H1 (cell line): ENCODE data around the gene HCST. TPM values are rescaled to one million over a fixed set of nuclear protein-coding genes. Genes with fewer than 3 reads are reported as not detected.
A peak's percentile ranks its signal among the peaks of the same experiment; 100 is the strongest.

ENCODE experiments used
- CTCF ChIA-PET: fragments of 300-600 bp; sonication (Branson Sonifier 250); formaldehyde crosslinking; loops from one replicate; lab custom pipeline; 2021; ENCODE audit not compliant: partially characterized antibody; lab: Charles Lee
- POLR2A ChIA-PET: fragments of 300-600 bp; sonication (Branson Sonifier 250); formaldehyde crosslinking; loops from one replicate; lab custom pipeline; 2021; ENCODE audit warnings: inconsistent platforms; ENCODE audit not compliant: partially characterized antibody; lab: Charles Lee
- DNase-seq, 2 experiments: peaks; one replicate each; pipeline versions ENCODE4 v3.0.0 to v3.0.0-alpha.2; 2010 to 2022; ENCODE audit warnings: low spot score in 2 of 2, low read depth in 1 of 2, mixed read lengths in 1 of 2
- FAIRE-seq: peaks from 2 replicates; lab custom pipeline; 2011; peaks lifted over from hg19 to GRCh38; lab: Jason Lieb, UNC
- H2AFZ ChIP-seq: 2 replicates; pipeline ENCODE4 v1.8.1; 2012; ENCODE audit warnings: low read length, inconsistent platforms
- H2AK5ac ChIP-seq: 2 replicates; pipeline ENCODE4 v1.6.1; 2013; ENCODE audit warnings: low read depth, low read length
- H2BK120ac ChIP-seq: replicated peaks from 2 replicates; pipeline ENCODE3; 2013; ENCODE audit warnings: low read depth, low read length, inconsistent platforms
- H2BK12ac ChIP-seq: 2 replicates; pipeline ENCODE4 v1.6.1; 2013; ENCODE audit warnings: low read depth, low read length
- H2BK15ac ChIP-seq: 2 replicates; pipeline ENCODE4 v1.6.1; 2013; ENCODE audit warnings: low read length
- H2BK20ac ChIP-seq: 2 replicates; pipeline ENCODE4 v1.6.1; 2013; ENCODE audit warnings: low read length
- H2BK5ac ChIP-seq: 2 replicates; pipeline ENCODE4 v1.6.1; 2013; ENCODE audit warnings: low read depth, low read length
- H3K14ac ChIP-seq: 2 replicates; pipeline ENCODE4 v1.6.1; 2013; ENCODE audit warnings: inconsistent platforms; ENCODE audit not compliant: insufficient read length
- H3K18ac ChIP-seq: 2 replicates; pipeline ENCODE4 v1.6.1; 2013; ENCODE audit warnings: low read length; ENCODE audit errors: extremely low read depth
- H3K23ac ChIP-seq: 2 replicates; pipeline ENCODE4 v1.6.1; 2013; ENCODE audit warnings: inconsistent platforms; ENCODE audit not compliant: insufficient read length
- H3K23me2 ChIP-seq: 2 replicates; pipeline ENCODE4 v1.6.1; 2013; ENCODE audit warnings: low read depth, low read length
- H3K27ac ChIP-seq: 2 replicates; pipeline ENCODE4 v1.6.1; 2011; ENCODE audit warnings: low read depth, low read length, inconsistent platforms
- H3K27me3 ChIP-seq, 4 experiments: replicated peaks in 1 of 4; 1 replicate in 1 of 4; 2 replicates in 3 of 4; pipeline versions ENCODE4 v1.6.1 to v1.8.1; 2011 to 2013; ENCODE audit warnings: low read length in 3 of 4, mild to moderate bottlenecking in 3 of 4, inconsistent platforms in 2 of 4, mixed read lengths in 2 of 4, moderate library complexity in 1 of 4; ENCODE audit not compliant: control insufficient read depth in 3 of 4, insufficient read depth in 3 of 4; ENCODE audit errors: extremely low read depth in 1 of 4
- H3K36me3 ChIP-seq, 4 experiments: 2 replicates each; pipeline versions ENCODE4 v1.6.1 to v1.8.1; 2011 to 2013; ENCODE audit warnings: mild to moderate bottlenecking in 4 of 4, low read length in 3 of 4, moderate library complexity in 2 of 4, control low read depth in 1 of 4, inconsistent platforms in 1 of 4; ENCODE audit not compliant: insufficient read depth in 4 of 4, control insufficient read depth in 2 of 4
- H3K4ac ChIP-seq: replicated peaks from 2 replicates; pipeline ENCODE3; 2013; ENCODE audit warnings: low read length, low read depth, mixed read lengths, inconsistent platforms; ENCODE audit not compliant: insufficient read length
- H3K4me1 ChIP-seq, 4 experiments: replicated peaks in 1 of 4; 1 replicate in 1 of 4; 2 replicates in 3 of 4; pipeline versions ENCODE4 v1.6.1 to v1.8.1; 2011 to 2013; ENCODE audit warnings: low read length in 3 of 4, inconsistent platforms in 2 of 4, mixed read lengths in 1 of 4; ENCODE audit not compliant: insufficient read depth in 4 of 4, control insufficient read depth in 3 of 4
- H3K4me2 ChIP-seq, 2 experiments: 2 replicates each; pipeline versions ENCODE4 v1.6.1 to v1.8.1; 2011 to 2013; ENCODE audit warnings: low read depth in 2 of 2, low read length in 2 of 2, control low read depth in 1 of 2, inconsistent platforms in 1 of 2, mild to moderate bottlenecking in 1 of 2; ENCODE audit not compliant: insufficient read depth in 1 of 2
- H3K4me3 ChIP-seq, 4 experiments: fragments of 200-600, 300-600 bp in 1 of 4; sonication (generic), shearing (Covaris generic), sonication (Bioruptor Twin) in 1 of 4; 2 replicates each; pipeline versions ENCODE4 v1.5.1 to v1.8.1; 2011 to 2016; ENCODE audit warnings: low read length in 4 of 4, low read depth in 3 of 4, control low read depth in 2 of 4, inconsistent platforms in 2 of 4, mild to moderate bottlenecking in 2 of 4, mixed read lengths in 1 of 4, moderate library complexity in 1 of 4; ENCODE audit not compliant: insufficient read depth in 2 of 4; ENCODE audit errors: extremely low read depth in 1 of 4
- H3K56ac ChIP-seq: replicated peaks from 2 replicates; pipeline ENCODE3; 2013; ENCODE audit warnings: low read depth, mild to moderate bottlenecking, mixed read lengths, low read length, inconsistent platforms; ENCODE audit not compliant: insufficient read length
- H3K79me1 ChIP-seq: 2 replicates; pipeline ENCODE4 v1.6.1; 2013; ENCODE audit warnings: low read depth, low read length, control low read depth
- H3K79me2 ChIP-seq, 2 experiments: 2 replicates each; pipeline versions ENCODE4 v1.6.1 to v1.8.1; 2012 to 2013; ENCODE audit warnings: low read length in 2 of 2, mild to moderate bottlenecking in 2 of 2, inconsistent platforms in 1 of 2; ENCODE audit not compliant: insufficient read depth in 2 of 2, control insufficient read depth in 1 of 2
- H3K9ac ChIP-seq, 4 experiments: replicated peaks in 1 of 4; 1 replicate in 1 of 4; 2 replicates in 3 of 4; pipeline versions ENCODE4 v1.6.1 to v1.8.1; 2011 to 2013; ENCODE audit warnings: low read depth in 3 of 4, low read length in 3 of 4, control low read depth in 2 of 4, mild to moderate bottlenecking in 2 of 4, moderate library complexity in 2 of 4, inconsistent platforms in 1 of 4; ENCODE audit errors: extremely low read depth in 1 of 4
- H3K9me3 ChIP-seq, 2 experiments: 2 replicates each; pipeline versions ENCODE4 v1.6.1 to v1.8.1; 2012 to 2013; ENCODE audit warnings: mild to moderate bottlenecking in 2 of 2, moderate library complexity in 2 of 2, control low read depth in 1 of 2, inconsistent platforms in 1 of 2, low read depth in 1 of 2, low read length in 1 of 2, mixed read lengths in 1 of 2; ENCODE audit not compliant: insufficient read depth in 2 of 2
- H4K20me1 ChIP-seq, 2 experiments: replicated peaks in 1 of 2; 2 replicates each; pipeline versions ENCODE3 to v1.8.1; 2011 to 2013; ENCODE audit warnings: inconsistent platforms in 2 of 2, low read length in 2 of 2, mild to moderate bottlenecking in 1 of 2; ENCODE audit not compliant: insufficient read depth in 2 of 2, control insufficient read depth in 1 of 2
- H4K5ac ChIP-seq: 2 replicates; pipeline ENCODE4 v1.6.1; 2013; ENCODE audit warnings: low read length, low read depth, mixed read lengths, inconsistent platforms; ENCODE audit not compliant: insufficient read length
- H4K8ac ChIP-seq: 2 replicates; pipeline ENCODE4 v1.8.0; 2013; ENCODE audit warnings: mild to moderate bottlenecking, moderate library complexity, low read length, inconsistent platforms; ENCODE audit not compliant: insufficient read depth; ENCODE audit errors: extremely low read depth
- H4K91ac ChIP-seq: replicated peaks from 2 replicates; pipeline ENCODE3; 2013; ENCODE audit warnings: low read length, mixed read lengths, inconsistent platforms; ENCODE audit not compliant: insufficient read length
- ASH2L ChIP-seq: fragments of 200-600, 300-600 bp; sonication (generic); IDR thresholded peaks from one replicate; pipeline ENCODE4 v1.7.1; 2017; ENCODE audit warnings: low read length
- BACH1 ChIP-seq: IDR thresholded peaks from 2 replicates; pipeline ENCODE4 v1.6.1; 2012; ENCODE audit warnings: low read length, improper control_type of control experiment
- EGR1 ChIP-seq: IDR thresholded peaks from 2 replicates; pipeline ENCODE4 v1.6.1; 2011; ENCODE audit warnings: low read depth, low read length, borderline replicate concordance
- KDM1A ChIP-seq: fragments of 200-600, 300-600 bp; sonication (generic); IDR thresholded peaks from 2 replicates; pipeline ENCODE4 v1.7.1; 2016; ENCODE audit warnings: mild to moderate bottlenecking, low read length, borderline replicate concordance
- KDM5A ChIP-seq: fragments of 200-600 bp; IDR thresholded peaks from 2 replicates; pipeline ENCODE4 v1.7.1; 2012; ENCODE audit warnings: mild to moderate bottlenecking, low read length, inconsistent platforms, mixed read lengths
- POLR2AphosphoS5 ChIP-seq: IDR thresholded peaks from 2 replicates; pipeline ENCODE4 v1.6.1; 2011; ENCODE audit warnings: low read depth, low read length
- SIN3A ChIP-seq, 2 experiments: IDR thresholded peaks in 1 of 2; conservative IDR thresholded peaks in 1 of 2; 2 replicates each; pipeline ENCODE4 v1.6.1; 2011 to 2012; ENCODE audit warnings: low read length in 2 of 2, improper control_type of control experiment in 1 of 2, low read depth in 1 of 2, mild to moderate bottlenecking in 1 of 2
- SIRT6 ChIP-seq: IDR thresholded peaks from one replicate; pipeline ENCODE4 v1.7.1; 2012; ENCODE audit warnings: low read length, inconsistent platforms
- YY1 ChIP-seq: IDR thresholded peaks from 2 replicates; pipeline ENCODE4 v1.6.1; 2011; ENCODE audit warnings: low read depth, mild to moderate bottlenecking, low read length
- ZNF274 ChIP-seq: IDR thresholded peaks from 2 replicates; pipeline ENCODE4 v1.7.0; 2012; ENCODE audit warnings: low read length, borderline replicate concordance; ENCODE audit errors: extremely low read depth
- WGBS, 2 experiments: shearing (Covaris generic) in 1 of 2; methylation state at CpG; one replicate each; pipeline versions ENCODE4 v1.1.6 to v1.1.7; 2013 to 2015; ENCODE audit warnings: low lambda C conversion rate in 2 of 2, mixed read lengths in 2 of 2, inconsistent platforms in 1 of 2, low coverage in 1 of 2, missing lambda C conversion rate in 1 of 2; ENCODE audit not compliant: insufficient replicate concordance in 2 of 2, insufficient coverage in 1 of 2, insufficient read length in 1 of 2; ENCODE audit errors: extremely low coverage in 1 of 2, missing lambda C conversion rate in 1 of 2; 5-methylcytosine and 5-hydroxymethylcytosine counted together
- polyA plus RNA-seq, 7 experiments: library from polyadenylated mRNA; depleted of rRNA in 3 of 7; stranded (reverse) in 5 of 7; unstranded in 2 of 7; fragments of >200 nt in 5 of 7; fragments of 200-250 nt in 2 of 7; gene quantifications; 1 replicate in 5 of 7; 2 replicates in 1 of 7; 4 replicates in 1 of 7; pipeline versions ENCODE4 v1.2.1 to v1.2.3, GENCODE V29; 2011 to 2013; ENCODE audit warnings: missing spikeins in 2 of 7, mixed read lengths in 2 of 7
- total RNA-seq: library from RNA; stranded (reverse); fragmentation: NEBNext Ultra II Directional; extraction: Animal tissue kit (Norgen Biotek cat#: 25700); gene quantifications from 2 replicates; pipeline ENCODE4 v1.2.1, GENCODE V29; 2021
- TF ChIP-seq, protein P1 (sequence below): IDR thresholded peaks from 2 replicates; pipeline ENCODE4 v1.6.1; 2012; ENCODE audit warnings: inconsistent platforms

HCST gene
- total and polyA plus RNA-seq, 2 of the 8 experiments (the other 6 are each of a cell fraction or from before 2014, with no cell fraction given): 2.8 TPM; not detected in 1

DNA sequence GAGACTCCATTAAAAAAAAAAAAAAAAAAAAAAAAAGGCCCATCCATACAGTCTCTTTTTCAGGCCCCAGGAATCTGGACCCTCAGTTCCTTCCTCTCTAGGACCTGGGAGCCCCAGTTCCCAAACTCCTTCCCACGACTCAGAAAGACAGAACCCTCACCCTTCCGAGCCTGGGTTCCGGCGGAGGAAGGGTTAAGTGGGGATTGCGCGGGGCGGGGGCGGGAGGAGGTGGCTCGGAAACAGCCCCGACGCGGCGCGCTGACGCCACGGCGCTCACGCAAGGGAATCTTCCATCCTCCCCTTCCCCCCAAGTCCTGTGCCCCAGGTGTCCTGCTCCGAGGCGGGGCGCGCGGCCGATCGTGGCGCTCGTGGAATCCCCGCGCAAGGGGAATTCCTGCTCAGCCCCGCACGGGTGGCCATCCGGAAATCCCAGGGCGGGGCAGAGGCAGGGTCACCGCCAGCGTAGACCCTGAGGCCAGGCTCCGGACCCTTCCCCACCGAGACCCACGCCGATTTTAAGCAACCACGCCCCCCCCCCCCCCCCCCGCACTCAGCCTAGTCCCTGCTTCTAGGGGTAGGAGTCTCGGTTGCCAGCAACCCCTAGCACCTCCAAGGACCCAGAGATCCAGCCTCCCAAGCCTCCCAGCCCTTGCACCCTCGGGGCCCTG is 2.6 kb upstream of the HCST start:
- Histone ChIP-seq H2BK120ac (no peak overlapping the region), H3K14ac (no peak overlapping the region), H4K5ac (peak overlapping the region; percentile 79), H2BK5ac (peak overlapping the region; percentile 60; the same call in 1 of the 2 replicates), H2AK5ac (0 out of 2 replicates have a peak overlapping the region, but pooled peaks have one; percentile 65), H3K27me3 (no peaks in the 10 kb centered on the region), H3K79me1 (no peaks in the 10 kb centered on the region; the same call in 1 of the 2 replicates), H3K23me2 (peaks cover 12% of the 10 kb centered on the region), H3K36me3 (peaks cover 6 to 30% (median 11%) of the 10 kb centered on the region in 4 experiments), H3K79me2 (peaks cover 0 to 8% of the 10 kb centered on the region in 2 experiments; a peak in 1 of 4 replicates), H3K23ac (no peak overlapping the region), H3K9ac (peak overlapping the region in 3 of 4 experiments; percentile 22 to 67 (median 66); a peak in 5 of 7 replicates), H4K91ac (peak overlapping the region; percentile 71), H3K4me1 (peaks cover 0 to 14% (median 6%) of the 10 kb centered on the region in 4 experiments; a peak in 6 of 7 replicates), H3K27ac (peak overlapping the region; percentile 32; the same call in 1 of the 2 replicates), H3K4me2 (peak overlapping the region; percentile 68 to 89), H3K4me3 (peak overlapping the region; percentile 88 to 94 (median 90)), H3K18ac (peak overlapping the region; percentile 87; the same call in 1 of the 2 replicates), H2BK20ac (no peak overlapping the region), H2BK12ac (no peak overlapping the region), H3K4ac (no peak overlapping the region), H2AFZ (no peak overlapping the region), H2BK15ac (no peak overlapping the region), H4K20me1 (peaks cover 0 to 3% of the 10 kb centered on the region in 2 experiments), H4K8ac (no peak overlapping the region; the same call in 1 of the 2 replicates), H3K56ac (peak overlapping the region; percentile 95), H3K9me3 (no peaks in the 10 kb centered on the region)
- DNase-seq (peak in 1 of 2 experiments; percentile 78), FAIRE-seq (no peak)
- ChIA-PET CTCF (no interaction called here), POLR2A (interaction anchor here (1.3 kb wide), 1 partner anchor 30 kb away, joined by 3 read pairs; no protein-coding TSS in a partner anchor)
- 2% methylated on average over 18 of the region's 43 CpGs; no CpG with 5 or more reads in 1 of the 2 experiments for WGBS, 2 experiments
- TF ChIP-seq BACH1: peak; percentile 71
- TF ChIP-seq ASH2L: peak; percentile 37
- 0 out of 2 replicates have a peak, but pooled peaks have one; percentile 49 for TF ChIP-seq YY1
- no peak for TF ChIP-seq SIRT6
- peak; percentile 25 to 81; a peak in 1 of 4 replicates for TF ChIP-seq SIN3A (conservative IDR thresholded peaks at IDR 0.05 in 1 of 2, IDR thresholded peaks at IDR 0.05 in 1 of 2; ENCODE audit: low read depth in 1 of 2, low read length in 2 of 2)
- no peak for TF ChIP-seq ZNF274
- TF ChIP-seq POLR2AphosphoS5: no peak
- TF ChIP-seq KDM1A: no peak
- TF ChIP-seq EGR1: peak; percentile 88
- TF ChIP-seq KDM5A: no peak
- TF ChIP-seq, protein P1, sequence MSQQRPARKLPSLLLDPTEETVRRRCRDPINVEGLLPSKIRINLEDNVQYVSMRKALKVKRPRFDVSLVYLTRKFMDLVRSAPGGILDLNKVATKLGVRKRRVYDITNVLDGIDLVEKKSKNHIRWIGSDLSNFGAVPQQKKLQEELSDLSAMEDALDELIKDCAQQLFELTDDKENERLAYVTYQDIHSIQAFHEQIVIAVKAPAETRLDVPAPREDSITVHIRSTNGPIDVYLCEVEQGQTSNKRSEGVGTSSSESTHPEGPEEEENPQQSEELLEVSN: no peak
